Measurements from ENCODE around the gene ASXL1. TPM values are rescaled to one million over a fixed set of nuclear protein-coding genes. Genes with fewer than 3 reads are reported as not detected.
A peak's percentile ranks its signal among the peaks of the same experiment; 100 is the strongest.

The ASXL1 gene
- total and polyA plus RNA-seq, 2 donors from 2014 or later = 16.2 to 71.1 TPM

- peaks cover 12 to 74% (median 46%) of the 10 kb centered on the region in 3 donors for H3K4me1 ChIP-seq (ENCODE audit: control insufficient read depth in 2 of 3, insufficient read depth in 2 of 3, low read depth in 1 of 3, low read length in 3 of 3)
- intact Hi-C loops (cut with DNase I) = no loop called here
- no peak for DNase-seq
- TF ChIP-seq, protein P1, sequence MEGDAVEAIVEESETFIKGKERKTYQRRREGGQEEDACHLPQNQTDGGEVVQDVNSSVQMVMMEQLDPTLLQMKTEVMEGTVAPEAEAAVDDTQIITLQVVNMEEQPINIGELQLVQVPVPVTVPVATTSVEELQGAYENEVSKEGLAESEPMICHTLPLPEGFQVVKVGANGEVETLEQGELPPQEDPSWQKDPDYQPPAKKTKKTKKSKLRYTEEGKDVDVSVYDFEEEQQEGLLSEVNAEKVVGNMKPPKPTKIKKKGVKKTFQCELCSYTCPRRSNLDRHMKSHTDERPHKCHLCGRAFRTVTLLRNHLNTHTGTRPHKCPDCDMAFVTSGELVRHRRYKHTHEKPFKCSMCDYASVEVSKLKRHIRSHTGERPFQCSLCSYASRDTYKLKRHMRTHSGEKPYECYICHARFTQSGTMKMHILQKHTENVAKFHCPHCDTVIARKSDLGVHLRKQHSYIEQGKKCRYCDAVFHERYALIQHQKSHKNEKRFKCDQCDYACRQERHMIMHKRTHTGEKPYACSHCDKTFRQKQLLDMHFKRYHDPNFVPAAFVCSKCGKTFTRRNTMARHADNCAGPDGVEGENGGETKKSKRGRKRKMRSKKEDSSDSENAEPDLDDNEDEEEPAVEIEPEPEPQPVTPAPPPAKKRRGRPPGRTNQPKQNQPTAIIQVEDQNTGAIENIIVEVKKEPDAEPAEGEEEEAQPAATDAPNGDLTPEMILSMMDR (IDR thresholded peaks at IDR 0.05; ENCODE audit: borderline replicate concordance, extremely low read depth, insufficient read depth) = no peak
- peak overlapping the region in 1 of 3 donors; percentile 53 for H3K4me3 ChIP-seq (ENCODE audit: low read length in 3 of 3)
- no peaks in the 10 kb centered on the region for H3K9me3 ChIP-seq (ENCODE audit: control insufficient read depth in 2 of 3, insufficient read depth in 1 of 3, low read length in 3 of 3)
- peaks cover 0 to 4% (median 2%) of the 10 kb centered on the region in 3 donors for H3K36me3 ChIP-seq (ENCODE audit: control insufficient read depth in 2 of 3, insufficient read depth in 3 of 3, low read length in 3 of 3)
- H3K27ac ChIP-seq (ENCODE audit: low read depth in 2 of 2, low read length in 2 of 2) = peak overlapping the region; percentile 92 to 93
- no peak for FAIRE-seq
- H3K9ac ChIP-seq (ENCODE audit: low read length in 3 of 3) = peak overlapping the region in 1 of 3 donors; percentile 44
- no peaks in the 10 kb centered on the region for H3K27me3 ChIP-seq (ENCODE audit: control insufficient read depth, insufficient read depth, low read length)
These were observed 114.6 kb downstream of the ASXL1 start for GRCh38 chr20:32472581-32473207.

GRCh38 chr20:32473231-32474008 lies 115.3 kb downstream of the ASXL1 start:
- no peak for FAIRE-seq
- no peaks in the 10 kb centered on the region for H3K9me3 ChIP-seq (ENCODE audit: control insufficient read depth in 2 of 3, insufficient read depth in 1 of 3, low read length in 3 of 3)
- peak overlapping the region in 1 of 3 donors; percentile 53 for H3K4me3 ChIP-seq (ENCODE audit: low read length in 3 of 3)
- H3K36me3 ChIP-seq (ENCODE audit: control insufficient read depth in 2 of 3, insufficient read depth in 3 of 3, low read length in 3 of 3) = peaks cover 0 to 4% (median 2%) of the 10 kb centered on the region in 3 donors
- intact Hi-C loops (cut with DNase I) = no loop called here
- peak overlapping the region in 2 of 3 donors; percentile 22 to 44 for H3K9ac ChIP-seq (ENCODE audit: low read length in 3 of 3)
- H3K27ac ChIP-seq (ENCODE audit: low read depth in 2 of 2, low read length in 2 of 2) = peak overlapping the region; percentile 92 to 93
- peak in 4 of 5 donors; percentile 44 to 74 (median 62) for DNase-seq
- TF ChIP-seq, protein P1 (IDR thresholded peaks at IDR 0.05; ENCODE audit: borderline replicate concordance, extremely low read depth, insufficient read depth) = no peak
- H3K4me1 ChIP-seq (ENCODE audit: control insufficient read depth in 2 of 3, insufficient read depth in 2 of 3, low read depth in 1 of 3, low read length in 3 of 3) = peaks cover 12 to 76% (median 54%) of the 10 kb centered on the region in 3 donors
- H3K27me3 ChIP-seq (ENCODE audit: control insufficient read depth, insufficient read depth, low read length) = no peaks in the 10 kb centered on the region

DNA sequence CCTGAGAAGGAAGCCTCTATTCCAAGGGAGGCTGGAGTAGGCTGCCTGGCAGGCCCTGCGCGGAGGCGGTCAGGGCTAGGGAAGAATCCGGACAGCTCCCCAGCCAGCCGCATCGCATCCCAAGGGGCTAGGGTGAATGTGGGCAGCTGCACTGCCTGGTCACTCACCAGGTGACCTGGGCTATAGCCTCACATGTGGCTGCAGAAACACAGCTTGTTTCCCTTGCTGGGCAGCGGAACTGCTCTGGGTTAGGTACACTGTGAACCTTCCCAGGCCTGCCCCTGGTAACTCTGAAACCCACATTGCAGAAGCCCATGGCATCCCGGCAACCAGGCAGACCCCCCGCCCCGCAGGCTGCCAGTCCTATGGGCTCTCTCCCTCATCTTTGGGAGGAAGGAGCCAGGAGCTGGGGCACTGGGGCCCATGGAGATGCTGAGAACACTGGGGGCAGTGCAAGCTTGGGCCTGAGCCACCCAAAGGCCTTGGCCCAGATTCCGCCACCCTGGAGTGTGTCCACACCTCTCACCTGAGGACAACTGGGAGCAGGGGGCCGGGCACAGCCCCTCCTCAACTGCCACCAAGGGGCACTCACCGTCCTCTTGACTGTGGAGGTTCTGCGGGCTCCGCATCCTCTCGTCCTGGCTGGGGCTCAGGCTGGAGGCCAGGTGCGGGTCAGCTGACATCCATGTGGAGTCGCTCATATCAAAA lies 116.0 kb downstream of the ASXL1 start:
- H3K27me3 ChIP-seq (ENCODE audit: control insufficient read depth, insufficient read depth, low read length) = no peaks in the 10 kb centered on the region
- intact Hi-C loops (cut with DNase I) = no loop called here

More for the DNA sequence above, 116.0 kb downstream of the ASXL1 start:
- Histone ChIP-seq H3K4me3 (ENCODE audit: low read length in 3 of 3) (peak overlapping the region in 1 of 3 donors; percentile 53), H3K27ac (ENCODE audit: low read depth in 2 of 2, low read length in 2 of 2) (peak overlapping the region; percentile 92 to 93), H3K9me3 (ENCODE audit: control insufficient read depth in 2 of 3, insufficient read depth in 1 of 3, low read length in 3 of 3) (no peaks in the 10 kb centered on the region), H3K36me3 (ENCODE audit: control insufficient read depth in 2 of 3, insufficient read depth in 3 of 3, low read length in 3 of 3) (peaks cover 0 to 4% (median 2%) of the 10 kb centered on the region in 3 donors), H3K4me1 (ENCODE audit: control insufficient read depth in 2 of 3, insufficient read depth in 2 of 3, low read depth in 1 of 3, low read length in 3 of 3) (peaks cover 12 to 81% (median 61%) of the 10 kb centered on the region in 3 donors), H3K9ac (ENCODE audit: low read length in 3 of 3) (peak overlapping the region in 1 of 3 donors; percentile 44)
- FAIRE-seq (no peak), DNase-seq (peak in 1 of 5 donors; percentile 82)
- TF ChIP-seq, protein P1 (IDR thresholded peaks at IDR 0.05; ENCODE audit: borderline replicate concordance, extremely low read depth, insufficient read depth) = no peak
